HG03097 (cell line): Measurements from ENCODE around the gene RASA3.

Source experiments
- ATAC-seq: cut with Tn5 transposase; IDR thresholded peaks from one replicate; pipeline ENCODE4 v1.9.1; 2021; ENCODE audit not compliant: unreplicated experiment, low FRiP score

The RASA3 gene

DNA sequence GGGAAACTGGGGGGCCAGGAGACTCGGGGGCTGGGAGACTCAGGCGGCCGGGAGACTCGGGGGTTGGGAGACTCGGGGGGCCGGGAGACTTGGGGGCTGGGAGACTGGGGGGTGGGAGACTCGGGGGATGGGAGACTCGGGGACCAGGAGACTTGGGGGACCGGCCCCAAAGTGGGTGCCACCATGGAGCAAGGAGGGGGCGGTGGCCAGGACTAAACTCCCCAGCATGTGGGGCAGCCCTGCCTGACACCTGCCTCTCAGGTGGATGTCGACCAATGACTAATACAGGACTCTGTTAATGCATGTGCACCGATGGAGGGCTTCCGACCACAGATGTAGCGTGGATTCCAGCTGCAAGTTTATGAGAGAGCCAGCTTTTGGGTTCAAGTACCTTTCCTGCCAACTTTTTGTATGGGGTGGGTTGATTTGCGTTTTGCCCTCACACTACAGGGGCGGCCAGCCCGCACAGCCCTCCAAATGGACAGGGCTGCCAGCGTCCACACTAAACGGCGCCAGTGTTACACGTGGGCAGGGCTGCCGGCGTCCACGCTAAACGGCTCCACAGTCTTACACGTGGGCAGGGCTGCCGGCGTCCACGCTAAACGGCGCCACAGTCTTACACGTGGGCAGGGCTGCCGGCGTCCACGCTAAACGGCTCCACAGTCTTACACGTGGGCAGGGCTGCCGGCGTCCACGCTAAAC, 62.2 kb downstream of the RASA3 start:
- no peak for ATAC-seq

DNA sequence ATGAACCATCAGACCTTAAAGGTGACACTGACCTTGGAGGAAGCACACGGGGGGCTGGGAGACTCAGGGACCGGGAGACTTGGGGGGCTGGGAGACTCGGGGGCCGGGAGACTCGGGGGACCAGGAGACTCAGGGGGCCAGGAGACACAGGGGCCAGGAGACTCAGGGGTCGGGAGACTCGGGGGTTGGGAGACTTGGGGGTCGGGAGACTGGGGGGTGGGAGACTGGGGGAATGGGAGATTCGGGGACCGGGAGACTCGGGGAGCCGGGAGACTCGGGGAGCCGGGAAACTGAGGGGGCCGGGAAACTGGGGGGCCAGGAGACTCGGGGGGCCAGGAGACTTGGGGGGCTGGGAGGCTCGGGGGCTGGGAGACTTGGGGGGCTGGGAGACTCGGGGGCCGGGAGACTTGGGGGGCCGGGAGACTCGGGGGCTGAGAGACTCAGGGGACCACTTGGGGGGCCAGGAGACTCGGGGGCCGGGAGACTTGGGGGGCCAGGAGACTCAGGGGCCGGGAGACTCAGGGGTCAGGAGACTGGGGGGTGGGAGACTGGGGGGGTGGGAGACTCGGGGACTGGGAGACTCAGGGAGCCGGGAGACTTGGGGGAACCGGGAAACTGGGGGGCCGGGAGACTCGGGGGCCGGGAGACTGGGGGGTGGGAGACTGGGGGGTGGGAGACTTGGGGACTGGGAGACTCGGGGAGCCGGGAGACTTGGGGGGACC, 62.9 kb downstream of the RASA3 start:
- ATAC-seq, result no peak

DNA sequence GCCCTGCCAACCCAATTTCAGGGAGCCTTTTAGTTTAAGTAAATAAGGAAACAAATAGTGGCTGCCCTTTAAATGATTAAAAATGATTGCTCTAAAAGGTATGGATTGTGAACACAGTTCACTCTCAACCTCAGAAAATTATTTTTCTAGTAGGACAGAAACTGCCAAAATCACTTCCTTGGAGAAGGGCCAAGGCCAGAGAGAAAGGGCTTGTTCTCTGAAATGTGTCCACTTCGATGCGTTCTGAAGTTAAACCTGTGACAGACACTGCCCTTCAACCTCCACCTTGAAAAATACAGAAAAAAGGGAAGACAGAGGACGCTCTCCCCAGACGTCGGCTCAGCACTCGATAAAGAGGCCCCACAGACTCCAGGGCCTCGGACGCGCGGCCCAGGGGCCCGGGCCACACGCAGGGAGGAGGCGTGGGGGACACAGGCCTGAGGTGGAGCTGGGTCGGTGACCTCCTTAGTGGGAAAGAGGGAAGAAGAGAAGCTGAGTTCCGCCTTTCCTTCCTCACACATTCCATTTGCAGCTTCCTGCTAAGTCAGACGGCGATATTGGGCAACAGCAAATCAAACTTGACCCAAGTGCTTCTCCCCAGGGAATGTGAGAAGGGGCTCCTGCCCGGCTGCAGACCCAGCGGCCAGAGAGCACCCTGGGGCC, 63.6 kb downstream of the RASA3 start:
- no peak for ATAC-seq

DNA sequence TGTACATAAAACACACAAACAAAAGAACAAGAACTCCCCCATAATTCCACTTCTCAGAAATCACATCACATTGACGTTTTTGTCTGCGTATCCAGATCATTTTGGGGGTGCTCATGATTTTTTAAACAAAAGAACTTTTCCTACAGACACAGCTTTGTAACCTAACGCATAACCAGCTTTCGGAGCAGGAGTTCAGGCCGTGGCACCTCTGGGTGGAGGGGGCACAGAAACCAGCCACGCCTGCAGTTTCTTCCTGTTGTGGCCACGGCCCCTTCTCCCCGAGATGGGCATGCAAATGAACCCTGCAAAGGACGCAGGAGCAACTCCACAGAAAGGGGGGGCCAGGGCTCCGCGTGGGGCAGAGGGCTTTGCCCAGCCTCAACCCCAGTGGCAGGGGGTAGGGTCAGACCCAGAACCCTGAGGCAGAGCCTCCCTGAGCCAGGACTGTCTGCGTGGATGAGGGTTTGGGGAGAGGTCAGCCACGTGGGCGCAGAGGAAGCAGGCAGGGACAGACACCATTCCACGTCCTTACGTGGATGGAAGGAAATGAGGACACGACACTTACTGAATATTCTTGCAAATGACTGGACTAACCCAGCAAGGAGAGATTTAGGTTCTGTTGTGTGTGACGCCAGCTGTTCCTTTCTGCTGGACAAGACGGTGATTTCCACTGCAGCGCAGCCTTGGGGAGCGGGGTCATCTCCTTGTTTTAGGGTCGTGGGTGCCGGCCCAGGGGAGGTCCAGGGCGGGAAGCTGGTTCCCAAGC, 64.4 kb downstream of the RASA3 start:
- no peak for ATAC-seq

DNA sequence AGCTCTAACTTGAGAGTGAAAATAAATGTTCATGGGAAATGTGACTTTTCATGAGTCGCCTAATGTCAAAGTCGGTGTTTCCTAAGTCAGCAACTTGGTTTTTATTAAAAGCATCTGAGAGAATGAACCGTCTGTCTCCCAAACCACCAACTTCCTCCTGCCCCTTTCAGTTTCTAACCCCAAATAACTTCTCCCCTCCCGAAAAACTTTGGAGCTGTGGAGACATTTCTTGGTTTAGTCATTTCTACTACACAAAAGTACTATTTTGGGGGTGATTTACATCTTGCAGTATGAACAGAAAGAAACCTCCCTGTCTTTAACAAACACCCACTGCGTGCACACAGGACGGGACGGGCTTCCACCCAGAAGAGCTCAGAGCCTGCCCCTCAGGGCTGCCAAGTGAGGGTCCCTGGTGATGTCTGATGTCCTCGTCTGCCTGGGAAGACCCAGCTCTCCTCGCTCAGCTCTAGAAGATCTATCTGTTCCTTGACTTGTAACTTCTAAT, 65.0 kb downstream of the RASA3 start:
- no peak for ATAC-seq

DNA sequence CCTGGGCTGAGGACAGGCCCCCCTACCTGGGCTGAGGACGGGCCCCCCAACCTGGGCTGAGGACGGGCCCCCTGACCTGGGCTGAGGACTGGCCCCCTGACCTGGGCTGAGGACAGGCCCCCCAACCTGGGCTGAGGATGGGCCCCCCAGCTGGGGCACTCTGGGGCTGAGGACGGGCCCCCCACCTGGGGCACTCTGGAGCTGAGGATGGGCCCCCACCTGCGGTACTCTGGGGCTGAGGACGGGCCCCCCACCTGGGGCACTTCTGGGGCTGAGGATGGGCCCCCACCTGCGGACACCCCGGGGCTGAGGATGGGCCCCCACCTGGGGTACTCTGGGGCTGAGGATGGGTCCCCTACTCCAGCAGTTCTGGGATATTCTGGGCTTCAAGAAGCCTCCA, 65.5 kb downstream of the RASA3 start:
- ATAC-seq, result no peak

DNA sequence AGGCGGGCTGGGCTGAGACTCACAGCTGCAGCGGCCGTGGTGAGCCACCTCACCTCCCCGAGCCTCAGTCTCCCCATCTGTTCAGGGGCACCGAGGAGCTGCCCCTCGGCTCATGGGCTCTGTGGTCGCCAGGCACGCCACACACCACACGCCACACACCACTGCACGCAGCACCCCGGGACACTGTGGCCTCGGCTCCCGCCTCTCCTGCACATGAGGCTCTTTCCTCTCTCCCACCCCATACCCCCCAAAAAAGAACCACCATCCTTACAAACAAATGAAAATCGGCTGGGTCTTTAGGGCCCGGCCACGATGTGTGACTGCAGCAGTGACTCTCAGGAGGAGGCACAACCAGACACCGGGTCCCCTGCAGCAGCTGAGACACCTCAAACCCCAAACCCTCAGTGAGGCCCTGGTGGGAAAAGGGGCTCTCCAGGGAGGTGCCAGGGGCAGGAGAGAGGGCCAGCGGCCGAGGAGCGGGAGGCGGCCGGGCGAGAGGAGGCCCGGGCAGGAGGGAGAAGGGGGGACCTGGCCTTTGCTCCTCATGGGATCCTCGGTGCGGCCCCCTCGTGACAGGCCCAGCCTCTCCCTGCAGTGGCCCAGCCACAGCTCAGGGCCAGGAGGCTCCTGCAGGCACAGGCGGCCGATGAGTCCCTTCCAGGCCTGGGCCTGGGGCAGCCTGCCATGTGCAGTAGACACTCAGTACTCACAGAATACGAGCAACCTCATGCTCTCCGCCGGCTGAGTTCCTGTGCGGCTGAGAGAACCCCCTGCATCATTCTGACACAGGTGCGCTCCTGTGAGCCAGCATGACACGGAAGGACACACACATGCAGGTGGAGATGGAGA, 66.3 kb downstream of the RASA3 start:
- ATAC-seq, result no peak

DNA sequence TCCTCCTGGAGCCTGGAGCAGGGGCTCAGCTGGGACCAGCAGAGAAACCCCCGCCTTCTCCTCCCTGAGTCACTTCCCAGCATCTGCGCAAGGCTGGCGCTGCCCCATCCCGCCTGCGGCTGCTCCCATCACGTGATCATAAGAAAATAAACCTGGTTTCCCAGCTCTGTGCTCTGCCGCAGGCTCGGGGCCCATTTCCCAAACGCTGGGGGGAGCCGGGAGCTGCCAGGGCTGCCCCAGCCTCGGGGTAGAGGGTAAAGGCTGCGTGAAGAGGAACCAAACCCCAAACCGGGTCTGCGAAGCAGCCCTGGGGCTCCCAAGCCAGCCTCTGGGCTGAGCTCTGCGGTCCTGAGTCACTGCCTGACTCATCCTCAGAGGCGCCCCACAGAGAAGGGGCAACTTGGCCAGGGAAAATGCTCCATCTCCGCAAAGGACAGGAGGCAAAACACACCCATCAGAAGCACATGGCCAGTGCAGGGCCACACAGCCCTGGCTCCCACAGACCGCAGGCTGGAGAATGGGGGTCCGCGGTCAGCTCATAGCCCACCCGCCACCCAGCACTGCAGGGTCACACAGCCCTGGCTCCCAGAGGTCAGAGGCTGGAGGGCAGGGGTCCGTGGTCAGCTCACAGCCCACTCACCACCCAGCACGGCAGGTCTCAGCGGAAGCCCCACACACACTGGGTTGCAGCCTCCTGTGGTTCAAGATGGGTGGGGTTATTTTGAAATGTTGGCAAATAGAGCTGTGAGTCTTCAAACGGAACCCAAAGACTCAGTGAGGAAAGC, 67.1 kb downstream of the RASA3 start:
- ATAC-seq, result no peak

DNA sequence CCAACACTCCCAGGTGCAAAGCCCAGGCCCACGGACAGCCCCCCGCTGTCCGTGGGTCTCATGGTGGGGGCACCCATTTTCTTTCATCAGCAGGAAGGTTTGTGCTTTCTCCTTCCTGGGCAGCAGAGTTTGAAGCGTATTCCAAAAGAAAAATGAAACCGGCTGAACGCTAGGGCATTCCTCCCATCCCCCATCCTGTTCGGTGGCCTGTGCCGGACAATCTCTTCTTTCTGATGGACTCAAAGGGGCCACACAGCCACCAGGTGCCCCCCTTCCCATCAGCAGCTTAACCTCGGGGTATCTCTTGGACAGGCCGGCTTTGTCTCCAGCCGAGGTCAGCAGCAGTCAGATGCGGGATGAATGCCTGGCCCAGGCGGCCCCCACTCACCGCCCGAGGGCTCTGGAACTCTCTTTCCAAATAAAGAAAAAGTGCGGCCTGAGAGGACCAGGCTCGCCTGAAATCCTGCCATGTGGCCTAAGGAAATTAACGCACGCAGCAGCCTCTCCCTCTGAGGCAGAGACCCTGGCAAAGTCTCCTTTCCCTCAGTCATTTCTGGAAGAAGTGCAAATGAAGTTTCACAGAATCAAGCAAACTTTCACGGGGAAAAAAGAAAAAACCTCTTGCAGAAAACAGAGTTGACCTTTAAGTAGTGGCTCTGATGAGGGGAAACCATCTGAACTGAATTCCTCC, 67.8 kb downstream of the RASA3 start:
- ATAC-seq, result no peak

DNA sequence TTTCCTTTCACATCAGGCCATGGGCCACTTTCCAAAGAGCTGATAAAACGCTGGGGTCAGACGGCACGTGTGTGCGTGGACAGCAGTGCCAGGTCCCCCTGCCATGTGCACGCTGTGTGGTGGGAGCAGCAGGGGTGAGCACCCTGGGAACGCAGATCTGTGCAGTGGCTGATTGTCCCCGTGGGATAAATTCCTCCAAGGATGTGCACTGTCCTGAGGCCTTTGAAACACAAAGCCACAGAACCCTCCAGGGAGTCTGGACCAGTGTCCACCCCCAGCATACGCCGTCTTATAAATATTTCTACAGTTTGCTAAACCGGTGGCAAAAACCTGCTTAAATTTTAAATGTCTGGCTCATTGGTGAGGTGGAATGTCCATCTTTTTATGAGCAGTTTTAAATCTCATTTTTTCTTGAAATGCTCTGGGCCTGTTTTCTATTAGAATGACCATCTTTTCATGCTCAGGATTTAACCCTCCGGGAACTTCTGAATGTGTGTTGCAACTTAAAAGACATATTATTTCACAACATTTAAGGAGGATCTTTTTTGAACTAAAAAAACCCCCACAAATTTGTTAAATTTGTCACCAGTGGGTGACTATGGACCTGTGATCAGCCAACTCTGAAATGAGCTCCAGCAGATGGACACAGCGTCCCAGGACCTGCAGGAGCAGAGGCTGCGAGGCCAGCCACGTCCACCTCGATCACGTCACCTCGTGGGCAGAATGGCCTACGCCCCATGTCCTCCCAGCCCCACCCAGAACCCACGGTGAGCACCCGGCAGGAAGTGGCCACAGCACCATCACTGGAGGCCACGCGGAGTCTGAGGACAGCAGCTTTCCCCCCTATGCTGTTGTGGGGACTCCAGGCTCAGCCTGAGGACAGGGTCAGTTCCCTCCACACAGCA, 68.6 kb downstream of the RASA3 start:
- no peak for ATAC-seq

DNA sequence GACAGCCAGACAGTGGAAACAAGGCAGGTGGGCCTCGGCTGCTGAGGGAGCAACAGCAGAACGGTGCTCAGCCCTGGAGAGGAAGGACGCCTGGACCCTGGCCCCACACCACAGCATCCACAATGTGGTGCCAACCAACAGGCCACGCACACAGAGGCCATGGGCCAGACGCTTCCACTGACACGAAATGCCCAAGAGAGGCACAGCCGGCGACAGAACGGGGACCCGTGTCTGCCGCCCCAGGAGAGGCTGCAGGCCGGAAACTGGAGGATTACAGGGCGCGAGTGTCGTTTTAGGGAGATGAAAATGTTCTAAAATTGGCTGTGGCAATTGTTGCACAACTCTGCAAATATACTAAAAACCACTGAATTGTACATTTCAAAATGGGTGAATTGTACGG, 69.7 kb downstream of the RASA3 start:
- no peak for ATAC-seq

DNA sequence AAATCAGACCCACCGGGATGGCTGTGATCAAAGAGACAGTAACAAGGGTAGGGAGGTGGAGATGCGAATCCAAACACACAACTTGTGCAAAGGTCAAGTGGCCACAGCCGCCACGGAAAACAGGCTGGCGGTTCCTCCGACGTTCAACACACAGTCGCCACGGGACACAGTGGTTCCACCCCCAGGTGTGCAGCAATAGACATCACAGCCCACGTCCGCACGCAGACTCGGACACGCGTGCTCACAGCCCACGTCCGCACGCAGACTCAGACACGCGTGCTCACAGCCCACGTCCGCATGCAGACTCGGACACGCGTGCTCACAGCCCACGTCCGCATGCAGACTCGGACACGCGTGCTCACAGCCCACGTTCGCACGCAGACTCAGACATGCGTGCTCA, 70.1 kb downstream of the RASA3 start:
- ATAC-seq, result no peak

DNA sequence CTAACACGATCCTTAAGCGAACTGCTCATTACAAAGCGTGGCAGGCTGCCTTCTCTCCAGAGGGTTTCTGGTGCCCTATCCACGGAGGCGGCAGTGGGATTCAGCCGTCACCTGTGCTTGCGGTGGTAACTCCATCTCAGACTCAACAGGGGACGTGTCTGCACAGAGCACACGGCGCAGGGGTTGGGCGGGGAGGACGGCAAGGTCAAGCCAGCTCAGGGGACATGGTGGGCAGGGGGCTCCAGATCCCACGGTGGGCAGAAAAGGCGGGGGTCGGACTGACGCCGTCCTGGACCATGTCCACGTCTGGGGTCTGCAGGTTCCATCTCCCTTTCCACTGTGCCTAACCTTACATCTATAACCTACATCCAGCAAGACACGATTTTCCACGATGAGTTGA, 70.7 kb downstream of the RASA3 start:
- no peak for ATAC-seq

DNA sequence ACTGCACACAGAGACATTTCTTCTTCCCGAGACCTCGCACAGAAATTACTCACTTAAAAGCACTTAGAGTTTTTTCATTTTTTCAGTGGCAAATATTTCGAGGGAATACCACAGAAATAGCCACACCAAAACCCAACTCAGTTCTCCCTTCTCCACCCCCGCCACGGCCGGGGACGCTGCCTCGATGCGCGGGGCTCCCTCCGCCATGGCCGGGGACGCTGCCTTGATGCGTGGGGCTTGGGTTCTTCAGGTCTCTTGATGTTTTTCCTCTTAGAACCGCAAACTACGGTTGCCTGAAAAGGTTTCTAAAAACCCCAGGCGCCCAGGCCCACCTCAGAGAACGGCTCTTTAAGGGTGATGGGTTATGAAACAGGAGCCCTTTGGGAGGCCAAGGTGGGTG, 71.4 kb downstream of the RASA3 start:
- no peak for ATAC-seq

DNA sequence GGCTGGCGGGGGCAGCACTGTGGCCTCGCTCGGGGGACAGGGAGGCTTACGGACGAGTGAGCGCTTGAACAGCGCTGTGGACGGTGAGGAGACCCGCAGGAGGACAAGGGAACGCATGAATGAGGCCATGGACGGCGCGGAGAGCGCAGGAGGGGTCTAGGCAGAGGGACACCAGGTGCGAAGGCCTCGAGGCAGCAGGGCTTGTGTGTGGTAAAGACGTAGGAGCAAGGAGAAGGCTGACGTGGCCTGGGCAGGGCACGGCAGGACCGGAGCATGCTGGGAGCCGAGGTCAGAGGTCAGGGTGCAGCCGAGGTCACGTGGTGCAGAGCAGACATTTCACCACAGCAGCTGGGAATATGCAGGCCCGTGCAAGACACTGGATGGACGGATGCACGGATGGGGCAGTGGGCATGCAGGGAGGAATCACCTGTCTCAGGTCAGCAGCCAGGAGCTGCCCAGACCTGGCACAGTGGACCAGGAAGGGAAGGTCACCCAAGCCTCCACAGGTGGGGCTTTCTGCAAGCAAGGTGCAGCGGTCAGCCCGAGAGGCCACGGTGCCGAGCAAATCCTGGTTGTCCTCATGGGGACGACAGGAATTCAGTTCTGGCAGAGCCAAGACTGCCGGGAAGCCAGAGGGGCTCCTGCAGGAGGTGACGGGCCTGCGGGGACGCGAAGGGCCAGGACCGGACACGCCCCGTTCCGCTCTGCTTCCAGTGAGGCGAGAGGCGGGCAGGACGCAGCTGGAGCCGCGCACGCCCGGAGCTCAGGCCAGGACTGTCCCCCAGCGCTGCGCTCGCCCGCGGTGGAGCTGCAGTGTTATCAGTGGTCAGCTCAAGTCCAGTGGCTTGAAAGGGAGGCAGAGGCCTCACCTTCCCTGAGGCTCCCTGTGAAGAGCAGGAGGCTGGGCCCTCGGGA, 72.2 kb downstream of the RASA3 start:
- ATAC-seq, result no peak

DNA sequence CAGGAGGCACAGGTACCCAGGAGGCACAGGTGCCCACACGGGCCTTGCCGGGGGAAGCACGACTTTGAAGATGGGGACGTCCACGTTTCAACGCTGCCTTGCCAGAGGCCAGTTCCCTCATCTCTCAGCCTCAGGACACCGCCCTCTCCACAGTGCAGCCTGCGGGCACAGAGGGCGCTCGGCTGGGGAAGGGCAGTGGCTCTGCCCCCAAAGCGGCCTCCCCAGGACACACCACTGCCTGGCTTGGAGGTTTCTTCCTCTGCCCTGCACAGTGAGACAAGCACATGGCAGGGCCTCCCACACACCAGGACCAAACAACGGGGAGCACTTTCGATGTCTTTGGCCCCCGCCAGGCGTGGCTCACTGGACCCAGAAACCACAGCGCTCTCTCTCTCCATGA, 73.0 kb downstream of the RASA3 start:
- no peak for ATAC-seq
